Smooth muscle cell of the pulmonary artery (primary cell): Measurements from ENCODE around the gene HELLS. TPM values are rescaled to one million over a fixed set of nuclear protein-coding genes. Genes with fewer than 3 reads are reported as not detected.

ENCODE experiments used
- total RNA-seq: library from RNA; depleted of rRNA; stranded (reverse); fragments of >200 nt; gene quantifications from 2 replicates; pipeline ENCODE4 v1.2.3, GENCODE V29; 2014

The HELLS gene
- total RNA-seq, result 12.2 and 14.0 TPM in 2 replicates

GRCh38 chr10:94545391-94546048, at the start of gene HELLS:
TSS of gene HELLS (plus strand) at chr10:94545788. CDS start at chr10:94545922, 134 bp downstream.

Other genes starting within 250 kb of the HELLS start
- gene NOC3L, start 182.8 kb upstream of the HELLS start, total RNA-seq, result 25.3 and 28.5 TPM in 2 replicates
- 9.8 and 15.5 TPM in 2 replicates for gene TBC1D12, start 143.2 kb upstream of the HELLS start, total RNA-seq
- gene CYP2C18, start 137.9 kb downstream of the HELLS start, total RNA-seq, result not detected in 2 replicates
- gene CYP2C19, start 216.9 kb downstream of the HELLS start, total RNA-seq, result not detected in 2 replicates